ENCODE data around the gene CDX1. TPM values are rescaled to one million over a fixed set of nuclear protein-coding genes. Genes with fewer than 3 reads are reported as not detected.

Gene CDX1
- total and polyA plus RNA-seq, 2 experiments from 2014 or later: 0.62 TPM; not detected in 1

- DNase-seq (ENCODE audit: low read depth in 1 of 2, low spot score in 1 of 2): peak in 1 of 2 donors; percentile 27
- Histone ChIP-seq H3K27me3 (peaks cover 4% of the 10 kb centered on the region), H3K4me1 (ENCODE audit: low read depth) (no peaks in the 10 kb centered on the region), H3K36me3 (no peaks in the 10 kb centered on the region), H3K9me3 (ENCODE audit: low read depth) (no peaks in the 10 kb centered on the region), H3K27ac (no peak overlapping the region), H3K4me3 (no peak overlapping the region)
- peak; percentile 27 for TF ChIP-seq CTCF (IDR thresholded peaks at IDR 0.05; ENCODE audit: low read depth, low read length)
Observed at GRCh38 chr5:150214289-150214688, 47.7 kb downstream of the CDX1 start.

- Histone ChIP-seq H3K27me3 (peaks cover 4% of the 10 kb centered on the region), H3K4me3 (no peak overlapping the region), H3K9me3 (ENCODE audit: low read depth) (no peaks in the 10 kb centered on the region), H3K4me1 (ENCODE audit: low read depth) (no peaks in the 10 kb centered on the region), H3K36me3 (no peaks in the 10 kb centered on the region), H3K27ac (no peak overlapping the region)
- no peak for TF ChIP-seq CTCF (IDR thresholded peaks at IDR 0.05; ENCODE audit: low read depth, low read length)
- no peak for DNase-seq (ENCODE audit: low read depth in 1 of 2, low spot score in 1 of 2)
Observed at GRCh38 chr5:150215979-150216944, 49.7 kb downstream of the CDX1 start.

GRCh38 chr5:150217038-150217437, 50.5 kb downstream of the CDX1 start:
- Histone ChIP-seq H3K36me3 (no peaks in the 10 kb centered on the region), H3K9me3 (ENCODE audit: low read depth) (no peaks in the 10 kb centered on the region), H3K4me1 (ENCODE audit: low read depth) (no peaks in the 10 kb centered on the region), H3K27ac (no peak overlapping the region), H3K27me3 (peaks cover 4% of the 10 kb centered on the region), H3K4me3 (no peak overlapping the region)
- no peak for TF ChIP-seq CTCF (IDR thresholded peaks at IDR 0.05; ENCODE audit: low read depth, low read length)
- no peak for DNase-seq (ENCODE audit: low read depth in 1 of 2, low spot score in 1 of 2)

- TF ChIP-seq CTCF (IDR thresholded peaks at IDR 0.05; ENCODE audit: low read depth, low read length): peak; percentile 81
- H3K27ac ChIP-seq: no peak overlapping the region
Observed at GRCh38 chr5:150217873-150218692, 51.5 kb downstream of the CDX1 start.

DNA sequence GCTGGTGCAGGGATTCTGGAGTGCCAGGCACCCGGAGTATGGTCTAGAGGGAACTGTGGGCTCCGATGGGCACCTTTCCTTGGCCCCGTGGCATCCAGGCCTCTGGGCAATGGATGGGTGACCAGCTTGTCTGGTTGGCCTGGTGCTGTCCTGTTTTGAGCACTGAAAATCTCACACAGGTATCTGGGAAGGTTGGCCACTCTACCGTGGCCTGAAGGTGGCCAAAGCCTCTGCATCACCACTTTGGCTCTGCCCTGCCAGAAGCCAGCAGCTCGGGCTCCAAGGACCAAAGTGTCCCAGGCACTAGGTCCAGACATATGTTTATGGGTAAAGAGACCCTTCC, 52.1 kb downstream of the CDX1 start:
- Histone ChIP-seq H3K9me3 (ENCODE audit: low read depth) (no peaks in the 10 kb centered on the region), H3K36me3 (no peaks in the 10 kb centered on the region), H3K4me3 (no peak overlapping the region), H3K27me3 (peaks cover 4% of the 10 kb centered on the region), H3K27ac (no peak overlapping the region), H3K4me1 (ENCODE audit: low read depth) (no peaks in the 10 kb centered on the region)
- no peak for TF ChIP-seq CTCF (IDR thresholded peaks at IDR 0.05; ENCODE audit: low read depth, low read length)
- no peak for DNase-seq (ENCODE audit: low read depth in 1 of 2, low spot score in 1 of 2)

More at GRCh38 chr5:150217873-150218692, 51.5 kb downstream of the CDX1 start:
- H3K4me1 ChIP-seq (ENCODE audit: low read depth): no peaks in the 10 kb centered on the region
- H3K27me3 ChIP-seq: peaks cover 4% of the 10 kb centered on the region
- DNase-seq (ENCODE audit: low read depth in 1 of 2, low spot score in 1 of 2): peak; percentile 86 to 89
- no peak overlapping the region for H3K4me3 ChIP-seq
- no peaks in the 10 kb centered on the region for H3K9me3 ChIP-seq (ENCODE audit: low read depth)
- no peaks in the 10 kb centered on the region for H3K36me3 ChIP-seq

All from cardiac muscle cell (in vitro differentiated cells and primary cell).